ENCODE data around the gene LGSN.
"Not testable (repeated sequence)": the region's sequence is repeated elsewhere in the genome, so short reads cannot be mapped to it uniquely, and the experiment has no call there.

Gene LGSN

GRCh38 chr6:63280639-63281180 is 39.1 kb downstream of the LGSN start:
- Histone ChIP-seq H3K27me3 (ENCODE audit: insufficient read depth, low read length, poor library complexity) (no peaks in the 10 kb centered on the region), H3K4me1 (ENCODE audit: insufficient read depth, low read length) (no peaks in the 10 kb centered on the region), H4K20me1 (ENCODE audit: insufficient read depth, low read length) (no peaks in the 10 kb centered on the region), H3K4me2 (ENCODE audit: insufficient read depth, low read length) (no peak overlapping the region), H3K4me3 (ENCODE audit: low read depth in 1 of 2, low read length in 2 of 2) (no peak overlapping the region), H3K9ac (ENCODE audit: low read depth, low read length) (no peak overlapping the region), H3K79me2 (ENCODE audit: insufficient read depth, low read length) (no peaks in the 10 kb centered on the region), H2AFZ (ENCODE audit: low read depth, low read length) (no peak overlapping the region), H3K36me3 (ENCODE audit: insufficient read depth, low read length) (no peaks in the 10 kb centered on the region), H3K27ac (ENCODE audit: low read length) (no peak overlapping the region), H3K9me3 (ENCODE audit: insufficient read depth, low read length, severe bottlenecking) (no peaks in the 10 kb centered on the region)
- DNase-seq (no peak), ATAC-seq (ENCODE audit: insufficient read depth, low read depth) (no peak)
- TF ChIP-seq, protein P1, sequence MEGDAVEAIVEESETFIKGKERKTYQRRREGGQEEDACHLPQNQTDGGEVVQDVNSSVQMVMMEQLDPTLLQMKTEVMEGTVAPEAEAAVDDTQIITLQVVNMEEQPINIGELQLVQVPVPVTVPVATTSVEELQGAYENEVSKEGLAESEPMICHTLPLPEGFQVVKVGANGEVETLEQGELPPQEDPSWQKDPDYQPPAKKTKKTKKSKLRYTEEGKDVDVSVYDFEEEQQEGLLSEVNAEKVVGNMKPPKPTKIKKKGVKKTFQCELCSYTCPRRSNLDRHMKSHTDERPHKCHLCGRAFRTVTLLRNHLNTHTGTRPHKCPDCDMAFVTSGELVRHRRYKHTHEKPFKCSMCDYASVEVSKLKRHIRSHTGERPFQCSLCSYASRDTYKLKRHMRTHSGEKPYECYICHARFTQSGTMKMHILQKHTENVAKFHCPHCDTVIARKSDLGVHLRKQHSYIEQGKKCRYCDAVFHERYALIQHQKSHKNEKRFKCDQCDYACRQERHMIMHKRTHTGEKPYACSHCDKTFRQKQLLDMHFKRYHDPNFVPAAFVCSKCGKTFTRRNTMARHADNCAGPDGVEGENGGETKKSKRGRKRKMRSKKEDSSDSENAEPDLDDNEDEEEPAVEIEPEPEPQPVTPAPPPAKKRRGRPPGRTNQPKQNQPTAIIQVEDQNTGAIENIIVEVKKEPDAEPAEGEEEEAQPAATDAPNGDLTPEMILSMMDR (IDR thresholded peaks at IDR 0.05; ENCODE audit: borderline replicate concordance, extremely low read depth, low read length, poor library complexity, severe bottlenecking), result no peak
- TF ChIP-seq EZH2 (IDR thresholded peaks at IDR 0.05; ENCODE audit: borderline replicate concordance, low read depth, low read length, severe bottlenecking), result no peak

GRCh38 chr6:63278916-63279315 is 40.9 kb downstream of the LGSN start:
- Histone ChIP-seq H3K27me3 (ENCODE audit: insufficient read depth, low read length, poor library complexity) (no peaks in the 10 kb centered on the region), H4K20me1 (ENCODE audit: insufficient read depth, low read length) (no peaks in the 10 kb centered on the region), H3K4me3 (ENCODE audit: low read depth in 1 of 2, low read length in 2 of 2) (no peak overlapping the region), H2AFZ (ENCODE audit: low read depth, low read length) (no peak overlapping the region), H3K9ac (ENCODE audit: low read depth, low read length) (no peak overlapping the region), H3K79me2 (ENCODE audit: insufficient read depth, low read length) (no peaks in the 10 kb centered on the region), H3K9me3 (ENCODE audit: insufficient read depth, low read length, severe bottlenecking) (no peaks in the 10 kb centered on the region), H3K36me3 (ENCODE audit: insufficient read depth, low read length) (no peaks in the 10 kb centered on the region), H3K4me2 (ENCODE audit: insufficient read depth, low read length) (no peak overlapping the region), H3K4me1 (ENCODE audit: insufficient read depth, low read length) (no peaks in the 10 kb centered on the region), H3K27ac (ENCODE audit: low read length) (no peak overlapping the region)
- TF ChIP-seq, protein P1 (IDR thresholded peaks at IDR 0.05; ENCODE audit: borderline replicate concordance, extremely low read depth, low read length, poor library complexity, severe bottlenecking), result no peak
- no peak for TF ChIP-seq EZH2 (IDR thresholded peaks at IDR 0.05; ENCODE audit: borderline replicate concordance, low read depth, low read length, severe bottlenecking)
- no peak for ATAC-seq (ENCODE audit: insufficient read depth, low read depth)
- DNase-seq, result no peak

- DNase-seq, result no peak
- Histone ChIP-seq H3K9ac (ENCODE audit: low read depth, low read length) (no peak overlapping the region), H4K20me1 (ENCODE audit: insufficient read depth, low read length) (no peaks in the 10 kb centered on the region), H3K36me3 (ENCODE audit: insufficient read depth, low read length) (no peaks in the 10 kb centered on the region), H3K79me2 (ENCODE audit: insufficient read depth, low read length) (no peaks in the 10 kb centered on the region), H3K4me1 (ENCODE audit: insufficient read depth, low read length) (no peaks in the 10 kb centered on the region), H3K27ac (ENCODE audit: low read length) (no peak overlapping the region), H3K4me2 (ENCODE audit: insufficient read depth, low read length) (no peak overlapping the region), H3K9me3 (ENCODE audit: insufficient read depth, low read length, severe bottlenecking) (no peaks in the 10 kb centered on the region), H3K27me3 (ENCODE audit: insufficient read depth, low read length, poor library complexity) (no peaks in the 10 kb centered on the region), H3K4me3 (ENCODE audit: low read depth in 1 of 2, low read length in 2 of 2) (no peak overlapping the region), H2AFZ (ENCODE audit: low read depth, low read length) (no peak overlapping the region)
- TF ChIP-seq, protein P1 (IDR thresholded peaks at IDR 0.05; ENCODE audit: borderline replicate concordance, extremely low read depth, low read length, poor library complexity, severe bottlenecking), result no peak
- no peak for TF ChIP-seq EZH2 (IDR thresholded peaks at IDR 0.05; ENCODE audit: borderline replicate concordance, low read depth, low read length, severe bottlenecking)
- no peak for ATAC-seq (ENCODE audit: insufficient read depth, low read depth)
Measured at GRCh38 chr6:63275953-63276352, 43.8 kb downstream of the LGSN start.

DNA sequence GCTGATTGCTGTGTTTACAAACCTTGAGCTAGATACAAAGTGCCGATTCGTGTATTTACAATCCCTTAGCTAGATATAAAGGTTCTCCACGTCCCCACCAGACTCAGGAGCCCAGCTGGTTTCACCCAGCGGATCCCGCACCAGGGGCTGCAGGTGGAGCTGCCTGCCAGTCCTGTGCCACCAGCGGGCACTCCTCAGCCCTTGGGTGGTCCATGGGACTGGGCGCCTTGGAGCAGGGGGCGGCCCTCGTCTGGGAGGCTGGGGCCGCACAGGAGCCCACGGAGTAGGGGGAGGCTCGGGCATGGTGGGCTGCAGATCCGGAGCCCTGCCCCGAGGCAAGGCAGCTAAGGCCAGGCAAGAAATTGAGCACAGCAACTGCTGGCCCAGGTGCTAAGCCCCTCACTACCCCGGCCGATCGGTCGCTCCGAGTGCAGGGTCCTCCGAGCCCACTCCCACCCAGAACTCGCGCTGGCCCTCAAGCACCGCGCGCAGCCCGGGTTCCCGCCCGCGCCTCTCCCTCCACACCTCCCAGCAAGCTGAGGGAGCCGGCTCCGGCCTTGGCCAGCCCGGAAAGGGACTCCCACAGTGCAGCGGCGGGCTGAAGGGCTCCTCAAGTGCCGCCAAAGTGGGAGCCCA is 44.9 kb downstream of the LGSN start:
- not testable (repeated sequence) for ATAC-seq (ENCODE audit: insufficient read depth, low read depth); H3K27ac ChIP-seq (ENCODE audit: low read length)

More for the DNA sequence above, 44.9 kb downstream of the LGSN start:
- H3K4me3 ChIP-seq (ENCODE audit: low read depth in 1 of 2, low read length in 2 of 2); DNase-seq; H3K4me2 ChIP-seq (ENCODE audit: insufficient read depth, low read length); H3K9me3 ChIP-seq (ENCODE audit: insufficient read depth, low read length, severe bottlenecking); H3K9ac ChIP-seq (ENCODE audit: low read depth, low read length); H3K27me3 ChIP-seq (ENCODE audit: insufficient read depth, low read length, poor library complexity); H3K4me1 ChIP-seq (ENCODE audit: insufficient read depth, low read length); H3K36me3 ChIP-seq (ENCODE audit: insufficient read depth, low read length); H3K79me2 ChIP-seq (ENCODE audit: insufficient read depth, low read length); H2AFZ ChIP-seq (ENCODE audit: low read depth, low read length); H4K20me1 ChIP-seq (ENCODE audit: insufficient read depth, low read length): not testable (repeated sequence)
